PC-3 (cell line): ENCODE results near the gene MAGIX.
"Not testable (repeated sequence)": the region's sequence is repeated elsewhere in the genome, so short reads cannot be mapped to it uniquely, and the experiment has no call there.

Source experiments
- EZH2 ChIP-seq: fragments of 300-600 bp; sonication (generic); IDR thresholded peaks from one replicate; pipeline ENCODE4 v1.6.1; 2017; ENCODE audit warnings: antibody characterized with exemption, mild to moderate bottlenecking, low read length; ENCODE audit not compliant: unreplicated experiment
- TF ChIP-seq, protein P1 (sequence below): fragments of 300-600 bp; sonication (generic); conservative IDR thresholded peaks from 2 replicates; pipeline ENCODE4 v1.5.1; 2017; ENCODE audit warnings: antibody characterized with exemption, low read depth, mild to moderate bottlenecking, low read length

DNA sequence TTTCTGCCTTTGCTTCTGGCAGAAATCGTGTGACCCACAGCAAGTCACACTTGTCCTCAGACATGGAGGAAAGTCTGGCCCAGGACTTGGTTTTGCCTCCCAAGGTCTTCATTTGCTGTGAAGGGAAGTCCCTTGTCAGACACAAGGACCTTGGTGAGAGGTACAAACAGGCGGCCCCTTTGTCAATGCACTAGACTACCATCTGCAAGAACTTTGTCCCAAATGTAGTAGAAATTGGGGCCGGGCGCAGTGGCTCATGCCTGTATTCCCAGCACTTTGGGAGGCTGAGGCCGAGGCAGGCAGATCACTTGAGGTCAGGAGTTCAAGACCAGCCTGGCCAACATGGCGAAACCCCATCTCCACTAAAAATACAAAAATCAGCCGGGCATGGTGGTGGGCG, 11.0 kb downstream of the MAGIX start:
- TF ChIP-seq, protein P1, sequence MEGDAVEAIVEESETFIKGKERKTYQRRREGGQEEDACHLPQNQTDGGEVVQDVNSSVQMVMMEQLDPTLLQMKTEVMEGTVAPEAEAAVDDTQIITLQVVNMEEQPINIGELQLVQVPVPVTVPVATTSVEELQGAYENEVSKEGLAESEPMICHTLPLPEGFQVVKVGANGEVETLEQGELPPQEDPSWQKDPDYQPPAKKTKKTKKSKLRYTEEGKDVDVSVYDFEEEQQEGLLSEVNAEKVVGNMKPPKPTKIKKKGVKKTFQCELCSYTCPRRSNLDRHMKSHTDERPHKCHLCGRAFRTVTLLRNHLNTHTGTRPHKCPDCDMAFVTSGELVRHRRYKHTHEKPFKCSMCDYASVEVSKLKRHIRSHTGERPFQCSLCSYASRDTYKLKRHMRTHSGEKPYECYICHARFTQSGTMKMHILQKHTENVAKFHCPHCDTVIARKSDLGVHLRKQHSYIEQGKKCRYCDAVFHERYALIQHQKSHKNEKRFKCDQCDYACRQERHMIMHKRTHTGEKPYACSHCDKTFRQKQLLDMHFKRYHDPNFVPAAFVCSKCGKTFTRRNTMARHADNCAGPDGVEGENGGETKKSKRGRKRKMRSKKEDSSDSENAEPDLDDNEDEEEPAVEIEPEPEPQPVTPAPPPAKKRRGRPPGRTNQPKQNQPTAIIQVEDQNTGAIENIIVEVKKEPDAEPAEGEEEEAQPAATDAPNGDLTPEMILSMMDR, result not testable (repeated sequence)
- TF ChIP-seq EZH2, result not testable (repeated sequence)
